ENCODE results near the gene IFNA17.
"Not testable (repeated sequence)": the region's sequence is repeated elsewhere in the genome, so short reads cannot be mapped to it uniquely, and the experiment has no call there.

The IFNA17 gene

DNA sequence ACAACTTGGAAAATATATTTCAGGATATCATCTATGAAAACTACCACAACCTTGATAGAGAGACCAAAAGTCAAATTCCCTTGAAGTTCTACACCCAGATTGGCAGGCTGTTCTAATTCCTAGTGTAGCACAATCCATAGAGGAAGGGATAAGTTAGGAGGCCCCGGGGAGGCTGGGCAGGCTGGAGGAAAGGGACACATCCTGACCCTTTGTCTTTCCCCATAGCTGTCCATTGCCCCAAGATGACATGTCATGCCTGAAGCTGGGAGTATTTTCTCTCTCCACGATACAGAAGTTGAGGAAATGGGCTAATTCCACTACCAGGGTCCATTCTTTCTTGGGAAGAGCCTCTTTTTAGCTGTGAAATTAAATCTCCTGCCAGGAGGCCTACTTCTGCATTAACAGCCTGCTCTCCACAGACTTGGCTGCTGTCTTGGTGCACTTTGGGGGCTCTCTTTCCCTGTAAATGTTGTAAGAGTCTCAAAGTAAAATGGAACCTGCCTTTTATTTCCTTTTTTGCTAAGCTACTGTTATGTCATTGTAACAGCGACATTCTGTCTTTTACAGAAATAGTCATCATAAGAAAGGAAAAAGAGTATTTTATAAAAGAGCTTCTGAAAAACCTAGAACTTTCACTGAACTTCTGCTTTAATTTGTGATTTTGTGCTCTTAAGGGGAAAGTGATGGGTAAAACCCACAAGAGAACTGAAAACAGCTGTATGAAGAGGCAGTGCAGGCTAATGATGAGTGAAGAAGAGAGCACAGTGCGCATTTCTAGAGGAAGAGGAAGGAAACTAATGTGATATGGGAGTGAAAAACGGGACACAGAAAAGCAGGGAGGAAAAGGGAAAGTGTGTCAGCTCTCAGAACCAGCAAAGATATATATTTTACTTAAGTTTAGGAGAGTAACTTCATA, 14.4 kb downstream of the IFNA17 start:
- DNase-seq (ENCODE audit: extremely low read depth, insufficient read length); H3K4me3 ChIP-seq (replicated peaks; ENCODE audit: low read depth, low read length); H3K27me3 ChIP-seq (replicated peaks; ENCODE audit: control insufficient read depth, insufficient read depth, low read length); H3K36me3 ChIP-seq (ENCODE audit: control insufficient read depth, insufficient read depth, low read length): not testable (repeated sequence)
- TF ChIP-seq, protein P1, sequence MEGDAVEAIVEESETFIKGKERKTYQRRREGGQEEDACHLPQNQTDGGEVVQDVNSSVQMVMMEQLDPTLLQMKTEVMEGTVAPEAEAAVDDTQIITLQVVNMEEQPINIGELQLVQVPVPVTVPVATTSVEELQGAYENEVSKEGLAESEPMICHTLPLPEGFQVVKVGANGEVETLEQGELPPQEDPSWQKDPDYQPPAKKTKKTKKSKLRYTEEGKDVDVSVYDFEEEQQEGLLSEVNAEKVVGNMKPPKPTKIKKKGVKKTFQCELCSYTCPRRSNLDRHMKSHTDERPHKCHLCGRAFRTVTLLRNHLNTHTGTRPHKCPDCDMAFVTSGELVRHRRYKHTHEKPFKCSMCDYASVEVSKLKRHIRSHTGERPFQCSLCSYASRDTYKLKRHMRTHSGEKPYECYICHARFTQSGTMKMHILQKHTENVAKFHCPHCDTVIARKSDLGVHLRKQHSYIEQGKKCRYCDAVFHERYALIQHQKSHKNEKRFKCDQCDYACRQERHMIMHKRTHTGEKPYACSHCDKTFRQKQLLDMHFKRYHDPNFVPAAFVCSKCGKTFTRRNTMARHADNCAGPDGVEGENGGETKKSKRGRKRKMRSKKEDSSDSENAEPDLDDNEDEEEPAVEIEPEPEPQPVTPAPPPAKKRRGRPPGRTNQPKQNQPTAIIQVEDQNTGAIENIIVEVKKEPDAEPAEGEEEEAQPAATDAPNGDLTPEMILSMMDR (IDR thresholded peaks at IDR 0.05; ENCODE audit: insufficient read depth, low read length, poor library complexity, severe bottlenecking) = peak; percentile 63

DNA sequence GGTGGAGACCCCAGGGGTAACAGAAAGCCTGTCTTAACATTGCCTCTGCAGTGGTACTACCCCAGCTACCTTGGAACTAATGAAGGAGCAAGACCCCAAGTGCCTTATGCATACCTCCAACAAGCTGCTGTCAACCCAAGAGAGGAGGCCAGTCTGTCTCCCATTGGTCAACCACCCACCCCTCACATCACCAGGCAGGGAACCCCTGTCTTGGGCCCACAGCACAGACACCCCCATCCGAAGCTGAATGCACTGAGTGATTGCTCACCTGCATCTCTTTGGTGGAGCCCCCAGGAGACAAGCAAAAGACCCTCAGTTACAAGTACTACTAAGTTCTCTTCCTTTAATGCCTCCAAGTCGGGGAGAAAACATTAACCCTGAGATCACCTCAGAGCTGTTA, 15.9 kb downstream of the IFNA17 start:
- H3K36me3 ChIP-seq (ENCODE audit: control insufficient read depth, insufficient read depth, low read length); H3K27me3 ChIP-seq (replicated peaks; ENCODE audit: control insufficient read depth, insufficient read depth, low read length); H3K4me3 ChIP-seq (replicated peaks; ENCODE audit: low read depth, low read length); DNase-seq (ENCODE audit: extremely low read depth, insufficient read length): not testable (repeated sequence)

DNA sequence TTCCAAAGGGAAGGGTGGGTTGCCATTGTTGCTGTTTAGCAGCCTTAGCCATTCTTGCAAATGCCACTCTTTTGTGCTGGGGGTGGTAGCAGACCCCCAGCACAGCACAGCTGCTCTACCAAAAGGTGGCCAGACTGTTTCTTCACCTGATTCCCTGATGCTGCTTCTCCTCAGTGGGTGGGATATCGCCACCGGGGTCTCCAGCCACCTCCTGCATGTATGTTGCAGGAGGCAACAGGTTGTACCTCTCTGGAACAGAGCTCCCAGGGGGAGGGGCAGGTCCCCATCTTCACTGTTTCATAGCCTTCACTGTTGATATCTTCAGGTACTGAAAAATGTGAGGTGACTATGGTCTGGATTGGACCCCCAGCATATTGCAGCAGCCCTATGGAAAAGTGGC, 17.2 kb downstream of the IFNA17 start:
- H3K36me3 ChIP-seq (ENCODE audit: control insufficient read depth, insufficient read depth, low read length); H3K27me3 ChIP-seq (replicated peaks; ENCODE audit: control insufficient read depth, insufficient read depth, low read length); H3K4me3 ChIP-seq (replicated peaks; ENCODE audit: low read depth, low read length); DNase-seq (ENCODE audit: extremely low read depth, insufficient read length): not testable (repeated sequence)

DNA sequence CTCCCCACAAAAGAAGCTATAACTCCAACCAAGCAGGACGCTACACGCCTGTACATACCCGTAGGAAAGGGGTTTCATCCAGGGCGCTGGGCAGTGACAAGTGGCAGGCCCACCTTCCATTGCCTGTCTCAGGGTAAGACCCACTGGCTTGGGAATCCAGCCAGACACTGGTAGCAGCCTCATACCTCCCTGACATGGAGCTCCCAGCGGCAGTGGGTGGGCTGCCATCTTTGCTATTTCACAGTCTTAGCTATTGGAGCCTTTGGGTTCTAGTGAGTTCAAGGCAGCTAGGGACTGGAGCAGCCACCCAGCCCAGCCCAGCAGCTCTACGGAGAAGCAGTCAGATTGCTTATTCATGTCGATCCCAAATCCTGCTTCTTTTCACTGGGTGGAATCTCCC, 17.7 kb downstream of the IFNA17 start:
- no peak overlapping the region for H3K4me3 ChIP-seq (replicated peaks; ENCODE audit: low read depth, low read length)
- H3K27me3 ChIP-seq (replicated peaks; ENCODE audit: control insufficient read depth, insufficient read depth, low read length) = no peaks in the 10 kb centered on the region; the same call in 1 of the 2 replicates
- TF ChIP-seq, protein P1 (IDR thresholded peaks at IDR 0.05; ENCODE audit: insufficient read depth, low read length, poor library complexity, severe bottlenecking) = no peak
- DNase-seq (ENCODE audit: extremely low read depth, insufficient read length) = no peak
- no peaks in the 10 kb centered on the region for H3K36me3 ChIP-seq (ENCODE audit: control insufficient read depth, insufficient read depth, low read length)

DNA sequence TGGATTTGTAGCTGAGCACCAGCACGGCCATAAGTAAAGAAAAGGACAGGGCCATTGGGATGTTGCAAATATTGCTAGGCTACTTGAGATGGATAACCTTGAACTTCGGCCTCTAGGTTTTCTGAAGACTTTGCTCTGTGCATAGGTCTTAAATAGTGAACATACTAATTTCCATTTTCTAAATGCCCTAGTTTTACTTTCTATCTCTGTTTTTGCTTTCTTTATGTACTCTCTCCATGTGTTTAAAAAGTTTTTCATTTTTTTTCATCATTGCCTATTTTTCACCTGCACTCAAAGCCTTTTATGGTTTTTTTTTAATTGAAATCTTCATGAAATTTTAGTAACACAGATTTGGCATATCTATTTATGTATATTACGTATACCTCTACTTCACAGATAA, 21.0 kb downstream of the IFNA17 start, which contains the start of gene IFNA10:
TSS of gene IFNA10 (minus strand) at position 101 of the 400 bp plus-strand sequence. CDS start at position 55, 46 bp downstream.
- DNase-seq (ENCODE audit: extremely low read depth, insufficient read length); H3K36me3 ChIP-seq (ENCODE audit: control insufficient read depth, insufficient read depth, low read length); H3K4me3 ChIP-seq (replicated peaks; ENCODE audit: low read depth, low read length); H3K27me3 ChIP-seq (replicated peaks; ENCODE audit: control insufficient read depth, insufficient read depth, low read length): not testable (repeated sequence)

DNA sequence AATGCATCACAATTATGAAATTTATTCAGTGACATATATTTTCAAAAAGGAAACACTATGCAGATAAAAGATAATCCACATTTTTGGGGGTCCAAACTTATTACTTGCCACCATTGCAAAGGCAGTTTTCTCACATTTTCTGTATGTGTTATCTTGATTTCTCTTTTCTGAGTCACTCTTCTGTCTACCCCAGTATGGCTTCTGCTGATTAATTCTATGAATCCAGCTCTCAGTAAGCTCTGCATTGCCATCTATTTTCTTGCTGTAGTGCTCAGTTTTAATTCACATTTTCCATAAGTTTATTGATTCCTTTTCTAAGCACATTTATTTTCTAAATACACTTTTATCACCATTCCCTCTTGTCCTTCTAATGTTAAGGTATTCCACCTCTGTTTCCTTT, 22.8 kb downstream of the IFNA17 start:
- Histone ChIP-seq H3K36me3 (ENCODE audit: control insufficient read depth, insufficient read depth, low read length) (no peaks in the 10 kb centered on the region), H3K4me3 (replicated peaks; ENCODE audit: low read depth, low read length) (no peak overlapping the region), H3K27me3 (replicated peaks; ENCODE audit: control insufficient read depth, insufficient read depth, low read length) (no peaks in the 10 kb centered on the region)
- no peak for DNase-seq (ENCODE audit: extremely low read depth, insufficient read length)
- TF ChIP-seq, protein P1 (IDR thresholded peaks at IDR 0.05; ENCODE audit: insufficient read depth, low read length, poor library complexity, severe bottlenecking) = no peak

DNA sequence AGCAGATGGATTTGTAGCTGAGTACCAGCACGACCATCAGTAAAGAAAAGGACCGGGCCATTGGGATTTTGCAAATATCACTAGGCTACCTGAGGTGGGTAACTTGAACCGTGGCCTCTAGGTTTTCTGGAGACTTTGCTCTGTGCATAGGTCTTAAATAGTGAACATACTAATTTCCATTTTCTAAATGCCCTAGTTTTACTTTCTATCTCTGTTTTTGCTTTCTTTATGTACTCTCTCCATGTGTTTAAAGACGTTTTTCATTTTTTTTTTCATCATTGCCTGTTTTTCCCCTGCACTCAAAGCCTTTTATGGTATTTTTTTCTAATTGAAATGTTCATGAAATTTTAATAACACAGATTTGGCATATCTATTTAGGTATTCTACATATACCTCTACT, 25.9 kb downstream of the IFNA17 start, which contains the start of gene IFNA7:
TSS of gene IFNA7 (minus strand) at position 101 of the 400 bp plus-strand sequence. CDS start at position 61, 40 bp downstream.
- not testable (repeated sequence) for H3K36me3 ChIP-seq (ENCODE audit: control insufficient read depth, insufficient read depth, low read length); DNase-seq (ENCODE audit: extremely low read depth, insufficient read length); H3K4me3 ChIP-seq (replicated peaks; ENCODE audit: low read depth, low read length); H3K27me3 ChIP-seq (replicated peaks; ENCODE audit: control insufficient read depth, insufficient read depth, low read length)
